Chondrocyte (in vitro differentiated cells): ENCODE measurements around the gene ZNF583. TPM values are rescaled to one million over a fixed set of nuclear protein-coding genes. Genes with fewer than 3 reads are reported as not detected.

Experiments used
- DNase-seq: peaks from one replicate; pipeline ENCODE4 v3.0.0; 2021; ENCODE audit warnings: mixed read lengths, low spot score
- H3K27ac Mint-ChIP-seq: one replicate; pipeline ENCODE4 v1.8.0; 2021; ENCODE audit warnings: mild to moderate bottlenecking, moderate library complexity, mixed read lengths; ENCODE audit not compliant: unreplicated experiment
- H3K27me3 Mint-ChIP-seq: 2 replicates; pipeline ENCODE4 v1.8.0; 2021; ENCODE audit warnings: low read depth, mixed read lengths
- H3K36me3 Mint-ChIP-seq: 2 replicates; pipeline ENCODE4 v1.8.0; 2021; ENCODE audit warnings: low read depth, mixed read lengths
- H3K4me1 Mint-ChIP-seq: 2 replicates; pipeline ENCODE4 v1.8.0; 2021; ENCODE audit warnings: low read depth, mild to moderate bottlenecking, mixed read lengths
- H3K4me3 Mint-ChIP-seq: one replicate; pipeline ENCODE4 v1.8.0; 2021; ENCODE audit warnings: mild to moderate bottlenecking, moderate library complexity, mixed read lengths; ENCODE audit not compliant: unreplicated experiment
- H3K9me3 Mint-ChIP-seq: 2 replicates; pipeline ENCODE4 v1.8.0; 2021; ENCODE audit warnings: low read depth, mixed read lengths
- CTCF ChIP-seq: fragments of 200-600 bp; sonication (generic); IDR thresholded peaks from 2 replicates; pipeline ENCODE4 v1.5.0; 2021; ENCODE audit warnings: antibody characterized with exemption, mild to moderate bottlenecking, moderate library complexity
- total RNA-seq: library from RNA; stranded (reverse); gene quantifications from 3 replicates; pipeline ENCODE4 v1.2.1, GENCODE V29; 2021

ZNF583 gene
- total RNA-seq, 1 donor from 2014 or later = 3.7 TPM

GRCh38 chr19:56369886-56370676, 34.1 kb upstream of the ZNF583 start:
- H3K36me3 Mint-ChIP-seq = peaks cover 43% of the 10 kb centered on the region
- peak overlapping the region; percentile 38 for H3K4me3 Mint-ChIP-seq
- H3K4me1 Mint-ChIP-seq = peaks cover 15% of the 10 kb centered on the region
- no peaks in the 10 kb centered on the region for H3K27me3 Mint-ChIP-seq
- TF ChIP-seq CTCF = no peak
- H3K27ac Mint-ChIP-seq = no peak overlapping the region
- H3K9me3 Mint-ChIP-seq = peaks cover 72% of the 10 kb centered on the region
- DNase-seq = no peak

GRCh38 chr19:56372281-56372680, 31.9 kb upstream of the ZNF583 start:
- peaks cover 15% of the 10 kb centered on the region for H3K4me1 Mint-ChIP-seq
- H3K9me3 Mint-ChIP-seq = peaks cover 75% of the 10 kb centered on the region
- H3K27ac Mint-ChIP-seq = no peak overlapping the region
- no peak for DNase-seq
- peaks cover 63% of the 10 kb centered on the region for H3K36me3 Mint-ChIP-seq
- H3K27me3 Mint-ChIP-seq = no peaks in the 10 kb centered on the region
- H3K4me3 Mint-ChIP-seq = no peak overlapping the region
- no peak for TF ChIP-seq CTCF

GRCh38 chr19:56377105-56377924, 26.8 kb upstream of the ZNF583 start:
- Mint-ChIP-seq H3K36me3 (peaks cover 61% of the 10 kb centered on the region), H3K9me3 (peaks cover 80% of the 10 kb centered on the region), H3K27ac (no peak overlapping the region), H3K4me1 (no peaks in the 10 kb centered on the region), H3K27me3 (no peaks in the 10 kb centered on the region), H3K4me3 (no peak overlapping the region)
- TF ChIP-seq CTCF = no peak
- no peak for DNase-seq

DNA sequence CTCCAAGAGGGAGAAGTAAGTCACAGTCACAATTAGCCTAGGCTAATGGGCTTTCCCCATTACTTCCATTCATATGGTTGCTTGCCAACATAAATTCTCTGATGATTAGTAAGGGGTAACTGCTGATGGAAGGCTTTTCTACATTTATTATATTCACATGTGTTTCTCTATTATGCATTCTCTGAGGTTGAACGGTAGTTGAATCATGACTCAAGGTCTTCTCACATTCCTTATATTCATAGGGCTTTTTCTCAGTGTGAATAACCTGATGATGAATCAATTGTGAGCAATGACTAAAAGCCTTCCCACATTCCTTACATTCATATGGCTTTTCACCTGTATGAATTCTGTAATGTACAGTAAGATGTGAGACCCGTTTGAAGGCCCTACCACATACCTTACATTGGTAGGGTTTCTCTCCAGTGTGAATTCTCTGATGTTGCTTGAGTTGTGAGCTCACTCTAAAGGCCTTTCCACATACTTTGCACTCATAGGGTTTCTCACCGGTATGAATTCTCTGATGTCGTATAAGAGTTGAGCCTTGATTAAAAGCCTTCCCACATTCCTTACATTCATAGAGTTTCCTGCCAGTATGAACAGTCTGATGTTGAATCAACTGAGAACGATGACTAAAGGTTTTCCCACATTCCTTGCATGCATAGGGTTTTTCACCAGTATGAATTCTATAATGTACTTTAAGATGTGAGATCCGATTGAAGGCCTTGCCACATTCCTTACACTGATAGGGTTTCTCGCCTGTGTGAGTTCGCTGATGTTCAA, 20.1 kb upstream of the ZNF583 start:
- Mint-ChIP-seq H3K27ac (no peak overlapping the region), H3K4me3 (no peak overlapping the region)

More for the DNA sequence above, 20.1 kb upstream of the ZNF583 start:
- peaks cover 40% of the 10 kb centered on the region for H3K36me3 Mint-ChIP-seq
- no peaks in the 10 kb centered on the region for H3K27me3 Mint-ChIP-seq
- H3K4me1 Mint-ChIP-seq = no peaks in the 10 kb centered on the region
- no peak for DNase-seq
- H3K9me3 Mint-ChIP-seq = peaks cover 83% of the 10 kb centered on the region
- no peak for TF ChIP-seq CTCF
